Activated B cell treated with CpG ODN at 0.5 μM for 24 hours (primary cell): ENCODE measurements around the gene TSPAN13. TPM values are rescaled to one million over a fixed set of nuclear protein-coding genes. Genes with fewer than 3 reads are reported as not detected.
A peak's percentile ranks its signal among the peaks of the same experiment; 100 is the strongest.

Experiments used
- ATAC-seq: fragments of 200-7000 bp; cut with Tn5 transposase; one replicate; pipeline ENCODE4 v1.10.0; 2021; ENCODE audit warnings: low read depth, mild to moderate bottlenecking, moderate library complexity
- CTCF ChIA-PET: fragments of 350-600 bp; sonication (Branson Sonifier 250); formaldehyde crosslinking; loops from one replicate; lab custom pipeline; 2021; ENCODE audit warnings: antibody characterized with exemption; lab: Charles Lee
- POLR2A ChIA-PET: fragments of 350-600 bp; sonication (Branson Sonifier 250); formaldehyde crosslinking; loops from one replicate; lab custom pipeline; 2021; ENCODE audit warnings: antibody characterized with exemption; lab: Charles Lee
- DNase-seq: peaks from one replicate; pipeline ENCODE4 v3.0.0; 2022
- H3K27ac Mint-ChIP-seq: one replicate; pipeline ENCODE4 v1.8.0; 2020; ENCODE audit warnings: mixed read lengths
- H3K27me3 Mint-ChIP-seq: one replicate; pipeline ENCODE4 v1.8.0; 2021; ENCODE audit warnings: mixed read lengths
- H3K36me3 Mint-ChIP-seq: one replicate; pipeline ENCODE4 v1.8.0; 2021; ENCODE audit warnings: low read depth, mixed read lengths
- H3K4me1 Mint-ChIP-seq: one replicate; pipeline ENCODE4 v1.8.0; 2021; ENCODE audit warnings: mixed read lengths
- H3K4me3 Mint-ChIP-seq: one replicate; pipeline ENCODE4 v1.8.0; 2020; ENCODE audit warnings: mild to moderate bottlenecking, mixed read lengths
- H3K9me3 Mint-ChIP-seq: one replicate; pipeline ENCODE4 v1.8.0; 2020; ENCODE audit warnings: mixed read lengths
- CTCF ChIP-seq: fragments of 200-600 bp; IDR thresholded peaks from one replicate; pipeline ENCODE4 v1.8.0; 2022; ENCODE audit warnings: antibody characterized with exemption, mild to moderate bottlenecking
- intact Hi-C: fragments of 100-400 bp; cut with micrococcal nuclease; formaldehyde crosslinking; loops from one replicate; pipeline ENCODE4 v1.15.1; 2024
- total RNA-seq: library from RNA; stranded (reverse); gene quantifications from 2 replicates; pipeline ENCODE4 v1.2.3, GENCODE V29; 2022

TSPAN13 gene
- total RNA-seq, 1 donor from 2014 or later, result 15.1 TPM

- no peak for DNase-seq
- ChIA-PET CTCF (no interaction called here), POLR2A (no interaction called here)
- no peak overlapping the region for H3K4me3 Mint-ChIP-seq
- H3K4me1 Mint-ChIP-seq, result peaks cover 2% of the 10 kb centered on the region
- ATAC-seq, result no peak
- H3K27me3 Mint-ChIP-seq, result no peaks in the 10 kb centered on the region
- no peaks in the 10 kb centered on the region for H3K9me3 Mint-ChIP-seq
- TF ChIP-seq CTCF, result no peak
- no peak overlapping the region for H3K27ac Mint-ChIP-seq
- no peaks in the 10 kb centered on the region for H3K36me3 Mint-ChIP-seq
- intact Hi-C loops, result no loop called here
These were observed 41.4 kb downstream of the TSPAN13 start for GRCh38 chr7:16794986-16795385.

GRCh38 chr7:16795624-16796023 lies 42.1 kb downstream of the TSPAN13 start:
- H3K4me1 Mint-ChIP-seq, result peaks cover 2% of the 10 kb centered on the region
- ChIA-PET CTCF (no interaction called here), POLR2A (no interaction called here)
- ATAC-seq (no peak), DNase-seq (no peak)
- no peaks in the 10 kb centered on the region for H3K27me3 Mint-ChIP-seq
- H3K9me3 Mint-ChIP-seq, result no peaks in the 10 kb centered on the region
- no peaks in the 10 kb centered on the region for H3K36me3 Mint-ChIP-seq
- intact Hi-C loops, result no loop called here
- no peak overlapping the region for H3K4me3 Mint-ChIP-seq
- TF ChIP-seq CTCF, result no peak
- H3K27ac Mint-ChIP-seq, result no peak overlapping the region

- Mint-ChIP-seq H3K27me3 (no peaks in the 10 kb centered on the region), H3K4me3 (no peak overlapping the region), H3K9me3 (no peaks in the 10 kb centered on the region), H3K36me3 (no peaks in the 10 kb centered on the region), H3K27ac (no peak overlapping the region), H3K4me1 (peaks cover 4% of the 10 kb centered on the region)
- CTCF ChIA-PET, result interaction anchor here (0.6 to 4.5 kb wide), 10 partner anchors 8 to 731 kb away, joined by 3 to 54 read pairs (median 4); no protein-coding TSS in a partner anchor
- no peak for TF ChIP-seq CTCF
- ATAC-seq (peak; percentile 56), DNase-seq (no peak)
- intact Hi-C loops, result loop anchor here (1.0 to 2.0 kb wide), 4 partner anchors 42 to 730 kb away; no protein-coding TSS in a partner anchor
- POLR2A ChIA-PET, result interaction anchor here (1.5 kb wide), 1 partner anchor 46 kb away, joined by 5 read pairs; no protein-coding TSS in a partner anchor
These were observed 47.6 kb downstream of the TSPAN13 start for GRCh38 chr7:16801111-16801542.

GRCh38 chr7:16801579-16801978 lies 48.0 kb downstream of the TSPAN13 start:
- intact Hi-C loops, result loop anchor here (1.0 to 2.0 kb wide), 4 partner anchors 43 to 730 kb away; no protein-coding TSS in a partner anchor
- CTCF ChIA-PET, result interaction anchor here (0.6 to 4.5 kb wide), 11 partner anchors 7 to 125 kb away, joined by 3 to 54 read pairs (median 3); no protein-coding TSS in a partner anchor
- no peak for TF ChIP-seq CTCF
- Mint-ChIP-seq H3K4me3 (no peak overlapping the region), H3K4me1 (peaks cover 4% of the 10 kb centered on the region), H3K27me3 (no peaks in the 10 kb centered on the region), H3K9me3 (no peaks in the 10 kb centered on the region), H3K27ac (no peak overlapping the region), H3K36me3 (no peaks in the 10 kb centered on the region)
- ATAC-seq (no peak), DNase-seq (no peak)
- POLR2A ChIA-PET, result no interaction called here

- Mint-ChIP-seq H3K9me3 (no peaks in the 10 kb centered on the region), H3K36me3 (no peaks in the 10 kb centered on the region), H3K27ac (no peak overlapping the region), H3K4me3 (no peak overlapping the region), H3K27me3 (no peaks in the 10 kb centered on the region), H3K4me1 (peaks cover 4% of the 10 kb centered on the region)
- ChIA-PET CTCF (interaction anchor here (1.0 to 4.5 kb wide), 3 partner anchors 49 to 123 kb away, joined by 3 to 54 read pairs (median 3); partner anchors contain the start of gene TSPAN13), POLR2A (no interaction called here)
- TF ChIP-seq CTCF, result no peak
- ATAC-seq (no peak), DNase-seq (no peak)
- intact Hi-C loops, result no loop called here
These were observed 49.6 kb downstream of the TSPAN13 start for GRCh38 chr7:16803125-16803524.
